ENCODE measurements around the gene ARL14EPL.
"Not testable (repeated sequence)": the region's sequence is repeated elsewhere in the genome, so short reads cannot be mapped to it uniquely, and the experiment has no call there.

- not testable (repeated sequence) for TF ChIP-seq CTCF, POLR2A (IDR thresholded peaks at IDR 0.05)
Observed at GRCh38 chr5:116086309-116086708, 54.0 kb downstream of the ARL14EPL start.

All from lower leg skin (tissue), 3 donors.